Esophagus squamous epithelium (tissue), 4 donors: ENCODE measurements around the gene KCNJ12.

Experiments used
- POLR2A ChIP-seq, 4 donors: fragments of 450-650 bp; IDR thresholded peaks; one replicate each; pipeline ENCODE4 v1.6.1; 2017; ENCODE audit warnings: antibody characterized with exemption in 4 of 4, mild to moderate bottlenecking in 4 of 4, moderate library complexity in 3 of 4
- TF ChIP-seq, protein P1 (sequence below), 6 experiments: fragments of 450-650 bp in 4 of 6; fragments of 200-600 bp in 2 of 6; sonication (generic) in 2 of 6; IDR thresholded peaks; one replicate each; pipeline ENCODE4 v1.5.1; 2016 to 2019; ENCODE audit warnings: antibody characterized with exemption in 6 of 6, mild to moderate bottlenecking in 4 of 6, moderate library complexity in 4 of 6

DNA sequence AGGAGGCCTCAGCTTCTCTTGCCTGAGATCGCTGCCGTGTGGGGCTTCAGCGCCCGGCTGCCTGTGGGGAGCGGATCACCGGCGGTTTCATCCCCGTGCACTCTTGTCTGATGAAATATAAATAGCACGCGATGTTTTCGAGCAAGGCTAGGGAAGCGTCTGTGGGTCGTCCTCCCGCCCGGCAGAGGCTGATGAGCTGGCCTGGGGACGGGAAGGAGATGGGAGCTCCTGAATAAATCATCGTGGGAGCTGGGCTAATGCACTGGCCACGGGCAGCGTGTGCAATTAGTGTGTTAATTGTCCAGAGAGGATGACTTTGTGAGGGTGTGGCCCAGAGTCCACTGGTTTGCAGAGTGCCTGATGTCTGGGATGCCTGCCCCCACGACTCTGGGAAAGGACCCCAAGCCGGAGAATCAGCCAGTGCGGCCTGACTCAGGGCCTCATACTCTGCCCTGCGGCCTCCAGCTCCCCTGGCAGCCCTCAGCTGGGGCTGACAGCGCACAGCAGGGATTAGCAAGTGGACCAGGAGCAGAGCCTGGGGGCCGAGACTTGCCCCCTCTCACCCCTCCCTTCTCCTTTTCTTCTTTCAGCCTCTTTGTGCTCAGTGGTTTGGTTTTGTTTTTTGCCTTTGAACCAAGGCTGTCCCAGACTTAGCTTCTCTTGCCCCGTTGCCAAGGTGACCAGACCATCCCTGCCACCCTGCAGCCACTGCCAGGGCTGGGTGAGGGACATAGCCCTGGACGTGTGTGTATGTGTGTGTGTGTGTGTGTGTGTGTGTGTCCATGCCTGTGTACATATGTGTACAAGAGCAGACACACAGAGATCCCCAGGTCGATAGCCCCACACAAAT lies 21.4 kb downstream of the KCNJ12 start:
- no peak for TF ChIP-seq POLR2A (IDR thresholded peaks at IDR 0.05)
- TF ChIP-seq, protein P1, sequence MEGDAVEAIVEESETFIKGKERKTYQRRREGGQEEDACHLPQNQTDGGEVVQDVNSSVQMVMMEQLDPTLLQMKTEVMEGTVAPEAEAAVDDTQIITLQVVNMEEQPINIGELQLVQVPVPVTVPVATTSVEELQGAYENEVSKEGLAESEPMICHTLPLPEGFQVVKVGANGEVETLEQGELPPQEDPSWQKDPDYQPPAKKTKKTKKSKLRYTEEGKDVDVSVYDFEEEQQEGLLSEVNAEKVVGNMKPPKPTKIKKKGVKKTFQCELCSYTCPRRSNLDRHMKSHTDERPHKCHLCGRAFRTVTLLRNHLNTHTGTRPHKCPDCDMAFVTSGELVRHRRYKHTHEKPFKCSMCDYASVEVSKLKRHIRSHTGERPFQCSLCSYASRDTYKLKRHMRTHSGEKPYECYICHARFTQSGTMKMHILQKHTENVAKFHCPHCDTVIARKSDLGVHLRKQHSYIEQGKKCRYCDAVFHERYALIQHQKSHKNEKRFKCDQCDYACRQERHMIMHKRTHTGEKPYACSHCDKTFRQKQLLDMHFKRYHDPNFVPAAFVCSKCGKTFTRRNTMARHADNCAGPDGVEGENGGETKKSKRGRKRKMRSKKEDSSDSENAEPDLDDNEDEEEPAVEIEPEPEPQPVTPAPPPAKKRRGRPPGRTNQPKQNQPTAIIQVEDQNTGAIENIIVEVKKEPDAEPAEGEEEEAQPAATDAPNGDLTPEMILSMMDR (IDR thresholded peaks at IDR 0.05), result no peak
